HEK293 (cell line): Measurements from ENCODE around the gene ANK2.

Source experiments
- CTCF ChIA-PET: fragments of 350-600 bp; formaldehyde crosslinking; extraction: SDS; loops from one replicate; lab custom pipeline; 2021; ENCODE audit warnings: antibody characterized with exemption; lab: Yijun Ruan, JAX
- POLR2A ChIA-PET: fragments of 300-600 bp; formaldehyde crosslinking; extraction: SDS; loops from one replicate; lab custom pipeline; 2020; ENCODE audit warnings: antibody characterized with exemption, inconsistent platforms; lab: Yijun Ruan, JAX
- H3K27ac ChIP-seq: fragments of 200-500 bp; sonication (Bioruptor generic); 2 replicates; pipeline ENCODE4 v1.5.1; 2014; ENCODE audit warnings: low read depth, low read length, control low read depth, inconsistent platforms; ENCODE audit errors: extremely low read depth
- H3K36me3 ChIP-seq, 2 experiments: fragments of 200-500 bp in 1 of 2; sonication (Bioruptor generic) in 1 of 2; 1 replicate in 1 of 2; 2 replicates in 1 of 2; pipeline ENCODE4 v1.5.1; 2014 to 2017; ENCODE audit warnings: inconsistent platforms in 2 of 2, low read length in 2 of 2; ENCODE audit not compliant: control insufficient read depth in 2 of 2, insufficient read depth in 1 of 2
- H3K4me1 ChIP-seq: fragments of 200-500 bp; sonication (Bioruptor generic); 2 replicates; pipeline ENCODE4 v1.5.1; 2014; ENCODE audit warnings: mild to moderate bottlenecking, low read length, inconsistent platforms; ENCODE audit not compliant: control insufficient read depth, insufficient read depth
- H3K4me3 ChIP-seq: 2 replicates; pipeline ENCODE4 v1.5.1; 2011; ENCODE audit warnings: low read depth, mild to moderate bottlenecking, control low read depth, low read length, moderate library complexity
- H3K9me3 ChIP-seq: fragments of 200-500 bp; sonication (Bioruptor generic); 2 replicates; pipeline ENCODE4 v1.5.1; 2014; ENCODE audit warnings: low read depth, low read length, inconsistent platforms; ENCODE audit not compliant: control insufficient read depth, insufficient read depth
- BCL6B ChIP-seq: fragments of 450-650 bp; formaldehyde crosslinking; IDR thresholded peaks from 2 replicates; pipeline ENCODE4 v1.5.1; 2017; ENCODE audit warnings: missing biosample characterization, missing genetic modification characterization
- HOXD13 ChIP-seq: sonication (generic); formaldehyde crosslinking; IDR thresholded peaks from 2 replicates; pipeline ENCODE4 v1.8.0; 2022; ENCODE audit warnings: missing genetic modification reagents, borderline replicate concordance
- KLF1 ChIP-seq: fragments of 450-650 bp; formaldehyde crosslinking; IDR thresholded peaks from 2 replicates; pipeline ENCODE4 v1.5.1; 2016; ENCODE audit warnings: missing biosample characterization, missing genetic modification characterization
- PBX3 ChIP-seq: sonication (generic); formaldehyde crosslinking; IDR thresholded peaks from 2 replicates; pipeline ENCODE4 v1.8.1; 2022; ENCODE audit warnings: mild to moderate bottlenecking, moderate library complexity, missing genetic modification reagents
- SALL2 ChIP-seq: fragments of 450-650 bp; formaldehyde crosslinking; IDR thresholded peaks from 2 replicates; pipeline ENCODE4 v1.5.0; 2017; ENCODE audit warnings: missing biosample characterization, mild to moderate bottlenecking, missing genetic modification characterization, borderline replicate concordance
- SCRT1 ChIP-seq: fragments of 450-650 bp; formaldehyde crosslinking; IDR thresholded peaks from 2 replicates; pipeline ENCODE4 v1.5.1; 2016; ENCODE audit warnings: missing biosample characterization, missing genetic modification characterization, borderline replicate concordance
- SP3 ChIP-seq: fragments of 450-650 bp; formaldehyde crosslinking; IDR thresholded peaks from 2 replicates; pipeline ENCODE4 v1.5.1; 2016; ENCODE audit warnings: missing biosample characterization, missing genetic modification characterization
- TCF7L2 ChIP-seq: IDR thresholded peaks from 2 replicates; pipeline ENCODE4 v1.6.1; 2011; ENCODE audit warnings: low read depth, mild to moderate bottlenecking, inconsistent platforms, low read length, moderate library complexity, borderline replicate concordance
- ZBTB49 ChIP-seq: fragments of 450-650 bp; formaldehyde crosslinking; IDR thresholded peaks from 2 replicates; pipeline ENCODE4 v1.5.1; 2016; ENCODE audit warnings: missing biosample characterization, missing genetic modification characterization, low read depth
- ZNF157 ChIP-seq: fragments of 450-650 bp; formaldehyde crosslinking; IDR thresholded peaks from 2 replicates; pipeline ENCODE4 v1.5.1; 2016; ENCODE audit warnings: missing biosample characterization, missing genetic modification characterization
- ZNF416 ChIP-seq: fragments of 450-650 bp; formaldehyde crosslinking; IDR thresholded peaks from 2 replicates; pipeline ENCODE4 v1.5.1; 2016; ENCODE audit warnings: missing biosample characterization, missing genetic modification characterization
- ZNF521 ChIP-seq: fragments of 450-650 bp; formaldehyde crosslinking; IDR thresholded peaks from 2 replicates; pipeline ENCODE4 v1.5.1; 2017; ENCODE audit warnings: missing biosample characterization, mild to moderate bottlenecking, missing genetic modification characterization
- ZNF561 ChIP-seq: fragments of 450-650 bp; IDR thresholded peaks from 2 replicates; pipeline ENCODE4 v1.5.1; 2018; ENCODE audit warnings: missing biosample characterization, missing genetic modification characterization, borderline replicate concordance
- ZNF585B ChIP-seq: fragments of 450-650 bp; formaldehyde crosslinking; IDR thresholded peaks from 2 replicates; pipeline ENCODE4 v1.5.1; 2016; ENCODE audit warnings: missing biosample characterization, missing genetic modification characterization
- ZNF654 ChIP-seq: fragments of 450-650 bp; formaldehyde crosslinking; IDR thresholded peaks from 2 replicates; pipeline ENCODE4 v1.5.1; 2016; ENCODE audit warnings: low read depth, missing biosample characterization, missing genetic modification characterization
- ZNF707 ChIP-seq: fragments of 450-650 bp; formaldehyde crosslinking; IDR thresholded peaks from 2 replicates; pipeline ENCODE4 v1.5.1; 2016; ENCODE audit warnings: missing biosample characterization, missing genetic modification characterization
- ZNF747 ChIP-seq: fragments of 450-650 bp; formaldehyde crosslinking; IDR thresholded peaks from 2 replicates; pipeline ENCODE4 v1.5.1; 2016; ENCODE audit warnings: missing biosample characterization, missing genetic modification characterization
- ZNF777 ChIP-seq: fragments of 450-650 bp; formaldehyde crosslinking; IDR thresholded peaks from 2 replicates; pipeline ENCODE4 v1.5.1; 2017; ENCODE audit warnings: missing biosample characterization, missing genetic modification characterization, borderline replicate concordance
- ZNF791 ChIP-seq: fragments of 450-650 bp; formaldehyde crosslinking; IDR thresholded peaks from 2 replicates; pipeline ENCODE4 v1.5.1; 2016; ENCODE audit warnings: missing biosample characterization, missing genetic modification characterization
- TF ChIP-seq, protein P1 (sequence below): fragments of 450-650 bp; formaldehyde crosslinking; IDR thresholded peaks from 2 replicates; pipeline ENCODE4 v1.5.1; 2017; ENCODE audit warnings: missing biosample characterization, missing genetic modification characterization
- TF ChIP-seq, protein P2 (sequence below): fragments of 450-650 bp; formaldehyde crosslinking; IDR thresholded peaks from 2 replicates; pipeline ENCODE4 v1.5.1; 2016; ENCODE audit warnings: missing biosample characterization, missing genetic modification characterization

ANK2 gene

GRCh38 chr4:113007151-113007550, 42.3 kb upstream of the ANK2 start (continued):
- TF ChIP-seq ZNF561 = no peak
- no peak for TF ChIP-seq ZNF777 (tag by site-specific recombination)
- no peak for TF ChIP-seq SALL2
- TF ChIP-seq ZNF654 = no peak
- TF ChIP-seq ZNF585B (tag by site-specific recombination) = no peak
- no peak for TF ChIP-seq HOXD13

DNA sequence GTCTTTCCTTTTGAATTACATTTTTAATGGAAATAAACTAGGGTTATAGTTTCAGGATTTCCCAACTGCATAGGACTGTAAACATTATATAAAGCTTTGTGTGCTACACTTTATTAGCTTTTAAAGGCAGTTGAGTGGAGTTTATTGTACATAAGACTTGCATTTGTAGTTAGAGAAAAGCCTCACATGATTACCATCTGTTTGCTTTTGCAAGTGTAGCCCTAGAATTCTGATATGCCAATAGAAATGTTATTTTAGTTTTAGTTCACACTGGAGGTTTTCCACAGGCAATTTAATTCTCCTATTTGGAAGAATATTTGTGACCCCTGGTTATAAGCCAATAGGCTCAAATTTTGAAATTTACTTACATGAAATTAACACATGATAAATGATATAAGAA, 41.3 kb upstream of the ANK2 start:
- POLR2A ChIA-PET = no interaction called here
- TF ChIP-seq, protein P1, sequence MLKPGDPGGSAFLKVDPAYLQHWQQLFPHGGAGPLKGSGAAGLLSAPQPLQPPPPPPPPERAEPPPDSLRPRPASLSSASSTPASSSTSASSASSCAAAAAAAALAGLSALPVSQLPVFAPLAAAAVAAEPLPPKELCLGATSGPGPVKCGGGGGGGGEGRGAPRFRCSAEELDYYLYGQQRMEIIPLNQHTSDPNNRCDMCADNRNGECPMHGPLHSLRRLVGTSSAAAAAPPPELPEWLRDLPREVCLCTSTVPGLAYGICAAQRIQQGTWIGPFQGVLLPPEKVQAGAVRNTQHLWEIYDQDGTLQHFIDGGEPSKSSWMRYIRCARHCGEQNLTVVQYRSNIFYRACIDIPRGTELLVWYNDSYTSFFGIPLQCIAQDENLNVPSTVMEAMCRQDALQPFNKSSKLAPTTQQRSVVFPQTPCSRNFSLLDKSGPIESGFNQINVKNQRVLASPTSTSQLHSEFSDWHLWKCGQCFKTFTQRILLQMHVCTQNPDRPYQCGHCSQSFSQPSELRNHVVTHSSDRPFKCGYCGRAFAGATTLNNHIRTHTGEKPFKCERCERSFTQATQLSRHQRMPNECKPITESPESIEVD (tag by site-specific recombination) = peak; percentile 75
- TF ChIP-seq SCRT1 (tag by site-specific recombination) (no peak), SP3 (tag by site-specific recombination) (no peak)
- Histone ChIP-seq H3K36me3 (no peaks in the 10 kb centered on the region), H3K27ac (no peak overlapping the region), H3K4me1 (no peaks in the 10 kb centered on the region), H3K4me3 (no peak overlapping the region), H3K9me3 (no peaks in the 10 kb centered on the region)
- CTCF ChIA-PET = interaction anchor here (0.7 kb wide), 1 partner anchor 1266 kb away, joined by 3 read pairs; no protein-coding TSS in a partner anchor

GRCh38 chr4:113008716-113009115, 40.7 kb upstream of the ANK2 start:
- no peak overlapping the region for H3K4me3 ChIP-seq
- H3K36me3 ChIP-seq = no peaks in the 10 kb centered on the region
- H3K27ac ChIP-seq = no peak overlapping the region
- no peaks in the 10 kb centered on the region for H3K9me3 ChIP-seq
- TF ChIP-seq ZNF791 (tag by site-specific recombination) (no peak), ZBTB49 (tag by site-specific recombination) (no peak), ZNF521 (no peak)
- H3K4me1 ChIP-seq = no peaks in the 10 kb centered on the region
- ChIA-PET POLR2A (no interaction called here), CTCF (no interaction called here)

DNA sequence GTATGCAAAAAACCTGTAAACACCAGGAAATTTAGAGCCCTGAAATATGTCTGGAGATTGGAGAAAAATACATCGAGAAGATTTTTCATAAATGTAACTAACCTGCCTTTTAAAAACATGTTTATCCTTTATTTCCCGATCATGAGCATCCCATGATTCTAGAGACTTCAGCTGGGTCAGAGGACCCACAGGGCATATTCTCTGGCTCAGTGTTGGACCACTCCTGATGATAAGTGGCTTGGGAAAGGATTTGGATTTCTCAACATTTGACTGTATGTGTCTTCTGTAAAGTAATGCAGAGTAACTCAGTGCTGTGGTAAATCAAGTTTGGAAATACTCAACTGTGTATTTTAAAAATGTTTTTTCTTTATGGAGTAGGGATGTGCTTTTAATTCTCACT, 40.0 kb upstream of the ANK2 start:
- POLR2A ChIA-PET = no interaction called here
- no peak overlapping the region for H3K4me3 ChIP-seq
- TF ChIP-seq ZNF707 (tag by site-specific recombination) (no peak), ZNF416 (no peak), KLF1 (no peak), ZNF747 (tag by site-specific recombination) (no peak), BCL6B (tag by site-specific recombination) (no peak), TCF7L2 (no peak), PBX3 (no peak), ZNF157 (tag by site-specific recombination) (no peak)
- TF ChIP-seq, protein P2, sequence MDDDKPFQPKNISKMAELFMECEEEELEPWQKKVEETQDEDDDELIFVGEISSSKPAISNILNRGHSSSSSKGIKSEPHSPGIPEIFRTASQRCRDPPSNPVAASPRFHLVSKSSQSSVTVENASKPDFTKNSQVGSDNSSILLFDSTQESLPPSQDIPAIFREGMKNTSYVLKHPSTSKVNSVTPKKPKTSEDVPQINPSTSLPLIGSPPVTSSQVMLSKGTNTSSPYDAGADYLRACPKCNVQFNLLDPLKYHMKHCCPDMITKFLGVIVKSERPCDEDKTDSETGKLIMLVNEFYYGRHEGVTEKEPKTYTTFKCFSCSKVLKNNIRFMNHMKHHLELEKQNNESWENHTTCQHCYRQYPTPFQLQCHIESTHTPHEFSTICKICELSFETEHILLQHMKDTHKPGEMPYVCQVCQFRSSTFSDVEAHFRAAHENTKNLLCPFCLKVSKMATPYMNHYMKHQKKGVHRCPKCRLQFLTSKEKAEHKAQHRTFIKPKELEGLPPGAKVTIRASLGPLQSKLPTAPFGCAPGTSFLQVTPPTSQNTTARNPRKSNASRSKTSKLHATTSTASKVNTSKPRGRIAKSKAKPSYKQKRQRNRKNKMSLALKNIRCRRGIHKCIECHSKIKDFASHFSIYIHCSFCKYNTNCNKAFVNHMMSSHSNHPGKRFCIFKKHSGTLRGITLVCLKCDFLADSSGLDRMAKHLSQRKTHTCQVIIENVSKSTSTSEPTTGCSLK = no peak

More for the DNA sequence above, 40.0 kb upstream of the ANK2 start:
- H3K36me3 ChIP-seq = no peaks in the 10 kb centered on the region
- no peaks in the 10 kb centered on the region for H3K4me1 ChIP-seq
- H3K27ac ChIP-seq = no peak overlapping the region
- CTCF ChIA-PET = no interaction called here
- H3K9me3 ChIP-seq = no peaks in the 10 kb centered on the region
